ENCODE measurements around the gene AHCYL2. TPM values are rescaled to one million over a fixed set of nuclear protein-coding genes. Genes with fewer than 3 reads are reported as not detected.
"Not testable (repeated sequence)": the region's sequence is repeated elsewhere in the genome, so short reads cannot be mapped to it uniquely, and the experiment has no call there.

Gene AHCYL2
- polyA plus RNA-seq, 4 donors = 26.4 to 30.5 (median 29.7) TPM

DNA sequence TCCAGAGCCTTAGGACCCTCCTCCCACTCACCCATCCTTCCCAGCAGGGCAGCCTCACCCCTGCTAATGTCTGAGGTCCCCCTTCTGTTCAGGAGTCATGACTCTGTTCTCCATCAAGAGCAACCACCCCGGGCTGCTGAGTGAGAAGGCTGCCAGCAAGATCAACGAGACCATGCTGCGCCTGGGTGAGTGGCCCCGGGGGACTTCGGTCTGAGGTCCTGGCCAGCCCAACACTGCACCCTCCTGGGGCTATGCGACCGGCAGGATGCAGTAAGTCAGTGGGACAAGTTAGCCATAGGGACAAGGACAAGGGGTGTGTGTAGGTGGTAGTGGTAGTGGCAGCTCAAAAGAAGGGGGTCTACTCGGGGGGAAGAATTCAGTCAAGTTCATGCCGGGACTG is 16.2 kb upstream of the AHCYL2 start:
- no peak for DNase-seq (ENCODE audit: low read depth in 4 of 4, low spot score in 3 of 4)

DNA sequence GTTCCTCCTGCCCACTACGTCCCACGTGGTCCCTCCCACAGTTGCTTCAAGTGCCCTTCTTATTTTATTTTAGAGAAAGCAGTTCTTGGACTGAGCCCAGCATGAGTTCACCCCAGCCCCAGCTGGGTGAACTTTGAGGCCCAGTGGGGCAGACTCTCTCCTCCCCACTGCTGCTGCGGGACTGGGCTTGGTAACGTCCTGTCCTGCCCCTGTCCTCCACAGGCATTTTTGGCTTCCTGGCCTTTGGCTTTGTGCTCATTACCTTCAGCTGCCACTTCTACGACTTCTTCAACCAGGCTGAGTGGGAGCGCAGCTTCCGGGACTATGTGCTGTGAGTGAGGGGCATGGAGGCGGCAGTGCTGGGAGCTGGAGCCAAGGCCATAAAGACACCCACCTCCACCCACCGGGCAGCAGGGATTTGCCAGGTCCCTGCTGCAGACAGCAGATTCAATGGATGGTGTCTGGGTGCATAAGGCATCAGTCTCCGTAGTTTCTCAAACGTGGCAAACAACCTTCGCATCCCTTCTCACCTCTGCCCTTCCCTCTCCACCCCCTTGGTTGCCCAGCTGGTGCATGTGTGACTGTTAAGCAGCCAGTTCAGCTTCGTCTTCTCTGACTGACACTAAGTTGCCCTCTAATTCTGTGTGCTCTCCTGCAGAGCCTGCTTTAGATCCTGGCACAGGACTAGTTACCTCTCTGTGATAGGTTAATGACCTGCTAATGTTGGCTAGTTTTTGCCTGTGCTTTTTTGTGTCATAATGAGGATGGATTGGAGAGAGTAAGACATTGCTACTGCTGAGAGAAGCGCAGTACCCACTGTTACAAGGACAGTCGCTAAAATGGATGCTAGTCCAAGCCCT is 15.5 kb upstream of the AHCYL2 start:
- no peak for DNase-seq (ENCODE audit: low read depth in 4 of 4, low spot score in 3 of 4)

DNA sequence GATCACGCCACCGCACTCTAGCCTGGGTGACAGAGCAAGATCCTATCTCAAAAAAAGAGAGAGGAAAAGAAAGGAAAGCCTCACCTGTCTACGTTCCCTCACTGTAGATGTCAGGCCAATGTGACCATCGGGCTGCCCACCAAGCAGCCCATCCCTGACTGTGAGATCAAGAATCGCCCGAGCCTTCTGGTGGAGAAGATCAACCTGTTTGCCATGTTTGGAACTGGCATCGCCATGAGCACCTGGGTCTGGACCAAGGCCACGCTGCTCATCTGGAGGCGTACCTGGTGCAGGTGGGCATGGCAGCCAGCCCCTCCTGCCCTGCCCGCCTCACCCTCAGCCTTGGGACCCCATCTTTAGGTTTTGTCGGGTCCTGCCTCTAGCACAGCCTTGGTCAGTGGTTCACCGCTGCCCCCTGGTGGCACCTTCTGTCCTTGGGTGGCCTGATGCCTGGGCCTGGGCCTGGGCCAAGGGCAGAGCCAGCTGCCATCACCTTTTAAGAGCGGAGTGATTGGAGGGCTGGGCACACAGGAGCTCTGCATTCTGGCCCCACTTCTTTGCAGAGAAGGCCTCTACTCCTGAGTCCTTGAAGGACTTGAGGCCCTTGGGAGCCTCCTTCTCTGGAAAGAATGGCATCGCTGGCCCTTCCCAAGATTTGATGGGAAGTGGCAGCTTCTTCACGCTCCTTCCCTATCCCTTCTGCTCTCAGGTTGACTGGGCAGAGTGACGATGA is 14.4 kb upstream of the AHCYL2 start:
- no peak for DNase-seq (ENCODE audit: low read depth in 4 of 4, low spot score in 3 of 4)

DNA sequence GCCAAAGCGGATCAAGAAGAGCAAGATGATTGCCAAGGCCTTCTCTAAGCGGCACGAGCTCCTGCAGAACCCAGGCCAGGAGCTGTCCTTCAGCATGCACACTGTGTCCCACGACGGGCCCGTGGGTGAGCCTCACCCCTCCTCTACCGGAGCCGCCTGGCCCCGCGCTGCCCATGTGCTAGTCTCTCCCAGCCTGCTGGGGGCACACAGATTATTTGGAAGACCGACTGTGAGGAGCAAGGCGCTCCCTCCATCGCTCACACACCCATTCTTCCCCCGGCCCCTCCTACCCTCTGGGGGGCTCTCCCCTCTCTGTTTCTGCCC is 13.9 kb upstream of the AHCYL2 start:
- DNase-seq (ENCODE audit: low read depth in 4 of 4, low spot score in 3 of 4) = no peak

DNA sequence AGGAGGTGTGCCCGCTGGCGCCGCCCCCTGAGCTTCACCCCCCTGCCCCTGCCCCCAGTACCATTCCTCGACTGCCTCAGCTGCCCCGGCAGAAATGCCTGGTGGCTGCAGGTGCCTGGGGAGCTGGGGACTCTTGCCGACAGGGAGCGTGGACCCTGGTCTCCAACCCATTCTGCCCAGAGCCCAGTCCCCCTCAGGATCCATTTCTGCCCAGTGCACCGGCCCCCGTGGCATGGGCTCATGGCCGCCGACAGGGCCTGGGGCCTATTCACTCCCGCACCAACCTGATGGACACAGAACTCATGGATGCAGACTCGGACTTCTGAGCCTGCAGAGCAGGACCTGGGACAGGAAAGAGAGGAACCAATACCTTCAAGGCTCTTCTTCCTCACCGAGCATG is 12.7 kb upstream of the AHCYL2 start:
- no peak for DNase-seq (ENCODE audit: low read depth in 4 of 4, low spot score in 3 of 4)

DNA sequence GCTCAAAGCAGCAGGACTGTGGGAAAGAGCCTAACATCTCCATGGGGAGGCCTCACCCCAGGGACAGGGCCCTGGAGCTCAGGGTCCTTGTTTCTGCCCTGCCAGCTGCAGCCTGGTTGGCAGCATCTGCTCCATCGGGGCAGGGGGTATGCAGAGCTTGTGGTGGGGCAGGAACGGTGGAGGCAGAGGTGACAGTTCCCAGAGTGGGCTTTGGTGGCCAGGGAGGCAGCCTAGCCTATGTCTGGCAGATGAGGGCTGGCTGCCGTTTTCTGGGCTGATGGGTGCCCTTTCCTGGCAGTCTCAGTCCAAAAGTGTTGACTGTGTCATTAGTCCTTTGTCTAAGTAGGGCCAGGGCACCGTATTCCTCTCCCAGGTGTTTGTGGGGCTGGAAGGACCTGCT is 12.2 kb upstream of the AHCYL2 start:
- DNase-seq (ENCODE audit: low read depth in 4 of 4, low spot score in 3 of 4) = no peak

DNA sequence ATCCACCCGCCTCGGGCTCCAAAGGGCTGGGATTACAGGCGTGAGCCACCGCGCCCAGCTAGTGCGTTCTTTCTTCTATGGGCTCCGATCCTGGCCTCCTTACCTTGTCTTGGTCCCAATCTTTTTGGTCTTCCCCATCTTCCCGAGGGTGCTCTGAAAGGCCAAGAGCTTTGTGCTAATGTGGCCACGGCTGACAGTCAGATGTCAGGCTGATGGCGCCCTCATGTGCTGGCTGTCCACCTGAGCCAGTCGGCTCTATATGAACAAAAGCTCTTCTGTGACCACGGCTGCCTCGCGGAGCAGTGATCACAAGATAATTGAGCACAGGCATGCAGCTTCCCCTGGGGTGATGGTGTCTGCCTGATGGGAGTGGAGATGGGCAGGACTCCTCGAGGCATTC is 11.0 kb upstream of the AHCYL2 start:
- no peak for DNase-seq (ENCODE audit: low read depth in 4 of 4, low spot score in 3 of 4)

DNA sequence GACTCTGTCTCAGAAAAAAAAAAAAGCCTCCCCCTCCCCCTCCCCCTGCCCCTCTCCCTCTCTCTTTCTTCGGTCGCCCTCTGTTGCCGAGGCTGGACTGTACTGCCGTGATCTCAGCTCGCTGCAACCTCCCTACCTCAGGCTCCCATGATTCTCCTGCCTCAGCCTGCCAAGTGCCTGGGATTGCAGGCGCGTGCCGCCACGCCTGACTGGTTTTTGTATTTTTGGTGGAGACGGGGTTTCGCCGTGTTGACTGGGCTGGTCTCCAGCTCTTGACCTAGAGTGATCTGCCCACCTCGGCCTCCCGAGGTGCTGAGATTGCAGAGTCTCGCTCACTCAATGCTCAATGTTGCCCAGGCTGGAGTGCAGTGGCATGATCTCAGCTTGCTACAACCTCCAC is 9.1 kb upstream of the AHCYL2 start:
- DNase-seq (ENCODE audit: low read depth in 4 of 4, low spot score in 3 of 4) = not testable (repeated sequence)

DNA sequence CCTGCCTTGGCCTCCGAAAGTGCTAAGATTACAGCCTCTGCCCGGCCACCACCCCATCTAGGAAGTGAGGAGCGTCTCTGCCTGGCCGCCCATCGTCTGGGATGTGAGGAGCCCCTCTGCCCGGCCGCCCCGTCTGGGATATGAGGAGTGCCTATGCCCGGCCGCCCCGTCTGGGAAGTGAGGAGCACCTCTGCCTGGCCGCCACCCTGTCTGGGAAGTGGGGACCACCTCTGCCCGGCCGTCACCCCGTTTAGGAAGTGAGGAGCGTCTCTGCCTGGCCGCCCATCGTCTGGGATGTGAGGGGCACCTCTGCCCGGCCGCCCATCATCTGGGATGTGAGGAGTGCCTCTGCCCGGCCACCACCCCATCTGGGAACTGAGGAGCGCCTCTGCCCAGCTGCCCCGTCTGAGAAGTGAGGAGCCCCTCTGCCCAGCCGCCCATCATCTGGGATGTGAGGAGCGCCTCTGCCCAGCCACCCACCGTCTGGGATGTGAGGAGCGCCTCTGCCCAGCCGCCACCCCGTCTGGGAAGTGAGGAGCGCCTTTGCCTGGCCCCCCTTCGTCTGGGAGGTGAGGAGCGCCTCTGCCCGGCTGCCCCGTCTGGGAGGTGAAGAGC is 8.6 kb upstream of the AHCYL2 start:
- not testable (repeated sequence) for DNase-seq (ENCODE audit: low read depth in 4 of 4, low spot score in 3 of 4)

DNA sequence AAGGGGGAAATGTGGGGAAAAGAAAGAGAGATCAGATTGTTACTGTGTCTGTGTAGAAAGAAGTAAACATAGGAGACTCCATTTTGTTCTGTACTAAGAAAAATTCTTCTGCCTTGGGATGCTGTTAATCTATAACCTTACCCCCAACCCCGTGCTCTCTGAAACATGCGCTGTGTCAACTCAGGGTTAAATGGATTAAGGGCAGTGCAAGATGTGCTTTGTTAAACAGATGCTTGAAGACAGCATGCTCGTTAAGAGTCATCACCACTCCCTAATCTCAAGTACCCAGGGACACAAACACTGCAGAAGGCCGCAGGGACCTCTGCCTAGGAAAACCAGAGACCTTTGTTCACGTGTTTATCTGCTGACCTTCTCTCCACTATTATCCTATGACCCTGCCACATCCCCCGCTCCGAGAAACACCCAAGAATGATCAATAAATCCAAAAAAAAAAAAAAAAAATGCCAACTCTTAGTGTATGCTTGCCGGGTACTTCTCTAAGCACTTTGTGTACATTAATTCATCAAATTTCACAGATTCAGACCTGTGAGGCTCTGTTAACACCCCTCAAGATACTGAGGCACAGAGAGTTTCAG is 7.9 kb upstream of the AHCYL2 start:
- DNase-seq (ENCODE audit: low read depth in 4 of 4, low spot score in 3 of 4) = not testable (repeated sequence)

DNA sequence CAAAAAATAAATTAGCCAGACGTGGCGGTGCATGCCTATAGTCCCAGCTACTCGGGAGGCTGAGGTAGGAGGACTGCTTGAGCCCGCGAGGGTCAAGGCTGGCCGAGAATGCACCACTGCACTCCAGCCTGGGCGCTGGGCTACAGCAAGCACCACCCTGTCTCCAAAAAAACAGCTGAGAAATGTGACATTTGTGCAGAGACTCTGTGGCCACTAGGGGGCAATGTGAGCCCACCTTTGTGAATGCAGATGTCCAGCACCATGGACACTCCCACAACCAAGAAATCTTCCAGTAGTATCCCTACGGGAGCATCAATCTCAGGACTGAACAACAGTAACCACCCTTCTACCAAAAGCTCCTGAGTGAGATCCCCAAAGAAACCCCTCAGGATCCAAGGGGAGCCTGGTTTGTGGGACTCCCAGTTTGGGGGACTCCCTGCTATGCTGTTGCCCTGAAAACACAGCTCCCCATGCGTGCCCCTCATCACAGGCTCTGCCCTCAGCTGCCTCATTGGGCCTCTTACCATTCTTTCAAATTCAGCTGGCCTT is 6.2 kb upstream of the AHCYL2 start:
- peak in 2 of 4 donors; percentile 66 to 71 for DNase-seq (ENCODE audit: low read depth in 4 of 4, low spot score in 3 of 4)

DNA sequence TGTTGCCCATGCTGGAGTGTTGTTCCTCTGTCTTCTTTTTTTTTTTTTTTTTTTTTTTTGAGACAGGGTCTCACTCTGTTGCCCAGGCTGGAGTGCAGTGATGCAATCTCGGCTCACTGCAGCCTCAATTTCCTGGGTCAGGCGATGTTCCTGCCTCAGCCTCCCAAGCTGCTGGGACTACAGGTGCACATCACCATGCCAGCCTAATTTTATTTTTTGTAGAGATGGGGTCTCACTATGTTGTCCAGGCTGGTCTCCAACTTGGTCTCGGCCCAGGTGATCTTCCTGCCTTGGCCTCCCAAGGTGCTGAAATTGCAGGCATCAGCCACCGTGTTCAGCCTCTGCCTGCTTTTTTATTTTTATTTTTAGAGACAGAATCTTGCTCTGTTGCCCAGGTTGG is 5.7 kb upstream of the AHCYL2 start:
- DNase-seq (ENCODE audit: low read depth in 4 of 4, low spot score in 3 of 4) = not testable (repeated sequence)

DNA sequence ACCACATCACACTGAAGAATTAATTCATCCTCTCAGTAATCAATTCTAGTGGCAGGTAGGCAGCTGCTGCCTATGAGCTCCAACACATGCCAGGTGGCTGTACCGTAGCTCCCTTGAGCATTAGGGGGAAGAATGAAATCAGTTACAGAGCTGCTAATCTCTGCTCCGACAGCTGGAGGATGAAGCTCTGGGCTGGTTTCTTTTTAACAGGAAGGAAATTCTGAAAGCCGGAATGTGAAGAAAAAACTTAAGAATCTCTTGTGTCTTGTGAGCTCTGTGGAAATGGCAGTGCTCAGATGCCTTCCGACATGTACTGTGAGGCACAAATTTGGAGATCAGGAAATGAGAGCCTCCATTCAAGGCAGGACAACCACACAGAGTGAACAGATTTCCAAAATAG is 2.8 kb upstream of the AHCYL2 start:
- DNase-seq (ENCODE audit: low read depth in 4 of 4, low spot score in 3 of 4) = no peak

DNA sequence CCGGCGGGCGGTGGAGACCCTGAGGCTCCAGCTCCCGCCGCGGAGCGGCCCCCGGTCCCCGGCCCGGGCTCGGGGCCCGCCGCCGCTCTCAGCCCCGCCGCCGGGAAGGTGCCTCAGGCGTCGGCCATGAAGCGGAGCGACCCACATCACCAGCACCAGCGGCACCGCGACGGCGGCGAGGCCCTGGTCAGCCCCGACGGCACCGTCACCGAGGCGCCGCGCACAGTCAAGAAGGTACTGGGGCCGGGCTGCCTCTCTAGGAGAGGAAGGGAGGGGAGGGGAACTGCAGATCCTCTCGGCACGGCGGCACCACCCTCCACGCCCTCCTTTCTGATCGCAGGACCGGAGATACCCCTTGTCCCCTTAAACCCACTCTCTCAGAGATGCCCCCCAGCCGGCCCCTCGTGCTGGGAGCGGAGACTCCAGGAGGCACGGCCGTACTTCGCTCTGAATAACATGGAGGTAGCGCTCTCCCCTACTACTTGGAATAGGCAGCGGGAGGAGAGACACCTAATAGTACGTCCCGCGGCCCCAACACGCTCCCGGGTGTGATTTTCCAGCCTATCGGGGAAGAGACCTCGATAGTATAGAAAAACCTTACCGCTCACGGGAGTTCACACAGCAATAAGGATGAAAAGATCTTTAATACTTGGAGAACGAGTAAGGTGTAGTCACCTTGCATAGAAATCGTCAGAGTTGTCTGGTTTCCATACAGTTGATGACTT is 538 bp downstream of the AHCYL2 start:
- peak in 1 of 4 donors; percentile 34 for DNase-seq (ENCODE audit: low read depth in 4 of 4, low spot score in 3 of 4)

DNA sequence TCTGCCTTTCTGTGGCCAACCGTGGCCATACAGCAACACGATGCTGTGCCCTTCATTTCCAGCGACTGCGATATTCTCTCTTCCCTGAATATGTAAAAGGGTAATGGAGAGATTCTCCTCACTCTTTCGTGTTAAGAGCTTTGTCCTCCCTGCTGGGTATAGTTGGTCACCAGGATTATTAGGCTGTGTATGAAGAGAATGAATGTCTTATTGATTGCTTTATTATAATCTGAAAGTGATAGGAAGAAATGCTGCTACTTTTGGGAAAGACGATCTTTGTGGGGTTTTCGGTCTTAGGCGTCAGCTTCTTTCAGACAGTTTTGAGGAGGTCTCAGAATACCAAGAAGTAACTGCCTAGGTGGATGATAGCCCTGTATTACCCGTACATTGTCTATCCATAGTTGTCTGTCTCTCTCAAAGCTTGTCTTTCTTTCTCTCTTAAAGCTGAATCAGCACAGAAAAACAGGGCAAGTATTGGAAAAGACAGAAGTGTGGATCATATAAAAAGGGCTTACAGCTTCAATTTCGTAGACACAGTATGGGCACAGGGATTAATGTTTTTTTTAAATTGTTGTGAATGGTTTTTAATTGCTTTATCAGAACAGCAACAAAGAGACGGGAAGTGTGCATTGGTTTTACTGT is 1.2 kb downstream of the AHCYL2 start:
- DNase-seq (ENCODE audit: low read depth in 4 of 4, low spot score in 3 of 4) = no peak

DNA sequence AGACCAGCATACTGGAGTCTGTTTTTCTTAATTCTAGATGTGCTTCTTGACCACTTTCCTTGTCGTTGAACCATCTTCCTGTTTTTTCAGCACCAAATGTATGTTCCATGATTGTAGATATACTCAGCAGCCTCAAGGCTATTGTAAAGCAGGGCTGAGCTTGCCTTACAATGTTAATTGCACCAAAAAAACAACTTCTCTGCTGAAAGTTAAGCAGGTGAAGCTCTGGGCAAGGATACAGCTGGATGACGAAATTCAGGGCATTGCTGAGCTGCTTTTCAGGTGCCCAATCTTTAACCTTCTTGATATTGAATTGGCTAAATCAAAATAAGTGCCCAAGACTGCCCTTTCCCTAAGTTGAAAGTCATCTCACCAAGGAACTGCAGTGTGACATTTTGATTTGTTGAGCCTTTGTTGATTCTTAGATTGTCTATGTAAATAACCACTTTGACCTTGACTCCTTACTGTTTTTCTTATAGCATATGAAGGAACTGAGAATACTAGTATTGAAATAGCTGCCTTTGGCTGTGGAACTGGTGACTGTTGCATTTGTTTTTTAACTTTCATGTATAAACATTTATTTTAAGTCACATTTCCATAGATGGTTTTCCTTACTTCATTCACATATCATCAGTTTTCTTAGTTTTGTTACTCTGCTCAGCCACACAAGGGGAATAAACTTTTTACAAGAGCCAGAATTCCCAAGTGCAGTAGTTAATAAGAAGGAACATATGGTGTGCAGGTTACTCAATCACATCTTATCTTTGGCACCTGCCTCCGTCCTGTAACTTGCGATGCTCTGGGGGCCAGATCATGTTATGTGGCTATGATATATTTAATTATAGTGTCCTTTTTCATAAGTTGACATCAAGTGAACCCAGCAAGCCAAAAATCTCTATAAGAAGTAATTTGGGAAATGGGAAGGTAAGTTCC is 3.1 kb downstream of the AHCYL2 start:
- DNase-seq (ENCODE audit: low read depth in 4 of 4, low spot score in 3 of 4) = no peak

DNA sequence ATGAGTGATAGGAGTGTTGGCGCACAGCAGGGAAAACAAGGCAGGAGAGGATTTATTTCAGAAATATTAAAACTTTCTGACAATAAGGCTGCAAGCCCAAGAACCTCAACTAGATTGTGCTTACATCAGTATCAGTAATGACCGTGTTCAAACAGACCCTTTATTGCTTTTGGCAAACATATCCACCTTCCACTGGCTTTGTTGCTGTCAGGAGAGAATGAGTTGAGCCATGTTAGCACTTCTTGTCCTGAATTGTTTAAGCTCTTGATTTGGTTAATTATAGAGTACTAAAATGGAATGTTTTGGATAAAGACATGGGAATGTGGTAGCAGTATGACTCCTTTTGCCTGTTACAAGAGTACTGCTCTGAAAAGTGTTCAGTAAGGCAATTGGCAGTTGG is 3.8 kb downstream of the AHCYL2 start:
- no peak for DNase-seq (ENCODE audit: low read depth in 4 of 4, low spot score in 3 of 4)

DNA sequence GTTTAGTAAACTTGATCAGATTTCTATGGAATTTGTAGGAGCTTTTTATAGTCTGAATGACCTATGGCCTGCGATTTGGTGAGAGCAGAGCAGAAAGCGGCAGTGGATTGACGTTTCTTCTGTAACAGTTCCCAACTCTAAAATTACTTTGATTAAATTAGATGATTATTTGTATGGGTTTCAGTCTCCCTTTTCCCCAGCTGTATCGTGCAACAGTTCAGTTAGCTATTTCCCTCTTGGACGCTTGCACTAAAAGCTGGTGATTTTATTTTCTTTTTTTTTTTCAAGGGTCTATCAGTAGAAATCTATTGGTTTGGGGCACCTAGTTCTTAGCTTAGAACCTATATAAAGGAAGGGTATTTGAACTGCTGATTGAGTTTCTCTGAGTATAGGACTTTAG is 6.8 kb downstream of the AHCYL2 start:
- DNase-seq (ENCODE audit: low read depth in 4 of 4, low spot score in 3 of 4) = no peak

DNA sequence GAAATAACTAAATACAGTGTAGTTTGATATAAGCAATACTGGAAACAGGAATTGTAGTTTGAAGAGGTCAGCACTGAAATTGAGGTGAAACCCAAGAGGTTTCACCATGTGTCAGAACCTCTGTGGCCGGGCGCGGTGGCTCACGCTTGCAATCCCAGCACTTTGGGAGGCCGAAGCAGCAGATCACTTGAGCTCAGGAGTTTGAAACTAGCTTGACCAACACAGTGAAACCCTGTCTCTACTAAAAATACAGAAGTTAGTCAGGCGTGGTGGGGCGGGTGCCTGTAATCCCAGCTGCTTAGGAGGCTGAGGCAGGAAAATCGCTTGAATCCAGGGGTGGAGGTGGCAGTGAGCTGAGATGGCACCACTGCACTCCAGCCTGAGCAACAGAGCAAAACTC is 13.7 kb downstream of the AHCYL2 start:
- no peak for DNase-seq (ENCODE audit: low read depth in 4 of 4, low spot score in 3 of 4)

Measured in left renal pelvis (tissue), 4 donors.